ENCODE data around the gene UPK3A.
"Not testable (repeated sequence)": the region's sequence is repeated elsewhere in the genome, so short reads cannot be mapped to it uniquely, and the experiment has no call there.

Gene UPK3A

DNA sequence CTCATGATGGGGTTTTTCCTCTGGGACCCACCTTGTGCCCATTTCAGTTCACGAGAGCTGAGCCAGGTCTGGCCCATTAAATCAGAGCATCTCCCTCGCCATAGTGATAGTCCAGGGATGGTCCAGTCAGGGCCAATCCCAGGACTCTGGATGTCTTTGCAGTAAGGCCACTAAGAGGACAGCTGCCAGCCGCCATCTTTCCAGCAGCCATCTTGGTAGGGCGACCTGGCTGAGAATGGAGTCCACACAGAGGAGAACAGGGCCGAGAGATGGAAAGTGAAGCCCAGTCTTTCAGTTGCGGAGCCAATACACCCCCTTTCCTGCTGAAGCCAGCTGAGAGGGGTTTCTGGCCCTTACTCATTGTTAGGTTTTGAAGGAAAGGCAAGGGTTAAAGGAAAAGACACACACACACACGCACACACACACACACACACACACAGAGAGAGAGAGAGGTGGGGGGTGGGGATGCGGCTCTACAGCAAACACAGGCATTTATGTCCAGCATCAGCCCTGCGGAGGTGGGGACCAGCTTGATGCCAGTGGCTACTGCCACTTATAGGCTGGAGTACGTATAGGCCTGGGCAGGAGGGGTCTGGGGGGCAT is 31.6 kb upstream of the UPK3A start:
- Histone ChIP-seq H3K9me3 (ENCODE audit: low read depth, low read length) (no peaks in the 10 kb centered on the region), H3K27ac (no peak overlapping the region), H3K36me3 (ENCODE audit: insufficient read depth, low read length) (no peaks in the 10 kb centered on the region), H3K4me3 (no peak overlapping the region), H3K9ac (ENCODE audit: insufficient read length) (no peak overlapping the region)
- DNase-seq (ENCODE audit: low read depth, low spot score): no peak
- TF ChIP-seq FOXP2 (optimal IDR thresholded peaks at IDR 0.05; ENCODE audit: control extremely low read depth, extremely low read length, insufficient read depth) (no peak), EZH2 (IDR thresholded peaks at IDR 0.05) (no peak), POLR2AphosphoS5 (IDR thresholded peaks at IDR 0.05; ENCODE audit: borderline replicate concordance, low read depth, low read length) (no peak)

- Histone ChIP-seq H3K9ac (ENCODE audit: insufficient read length) (no peak overlapping the region), H3K9me3 (ENCODE audit: low read depth, low read length) (no peaks in the 10 kb centered on the region), H3K27ac (no peak overlapping the region), H3K4me3 (no peak overlapping the region), H3K36me3 (ENCODE audit: insufficient read depth, low read length) (no peaks in the 10 kb centered on the region)
- no peak for DNase-seq (ENCODE audit: low read depth, low spot score)
- no peak for TF ChIP-seq POLR2AphosphoS5 (IDR thresholded peaks at IDR 0.05; ENCODE audit: borderline replicate concordance, low read depth, low read length)
- no peak for TF ChIP-seq EZH2 (IDR thresholded peaks at IDR 0.05)
- TF ChIP-seq FOXP2 (optimal IDR thresholded peaks at IDR 0.05; ENCODE audit: control extremely low read depth, extremely low read length, insufficient read depth): no peak
Measured at GRCh38 chr22:45254388-45254787, 30.4 kb upstream of the UPK3A start.

- Histone ChIP-seq H3K36me3 (ENCODE audit: insufficient read depth, low read length) (no peaks in the 10 kb centered on the region), H3K9me3 (ENCODE audit: low read depth, low read length) (no peaks in the 10 kb centered on the region), H3K9ac (ENCODE audit: insufficient read length) (no peak overlapping the region), H3K4me3 (no peak overlapping the region), H3K27ac (no peak overlapping the region)
- TF ChIP-seq POLR2AphosphoS5 (IDR thresholded peaks at IDR 0.05; ENCODE audit: borderline replicate concordance, low read depth, low read length) (no peak), EZH2 (IDR thresholded peaks at IDR 0.05) (no peak), FOXP2 (optimal IDR thresholded peaks at IDR 0.05; ENCODE audit: control extremely low read depth, extremely low read length, insufficient read depth) (no peak)
- no peak for DNase-seq (ENCODE audit: low read depth, low spot score)
Measured at GRCh38 chr22:45254789-45255278, 29.9 kb upstream of the UPK3A start.

GRCh38 chr22:45257941-45258340 is 26.8 kb upstream of the UPK3A start:
- not testable (repeated sequence) for H3K27ac ChIP-seq; H3K9ac ChIP-seq (ENCODE audit: insufficient read length); H3K36me3 ChIP-seq (ENCODE audit: insufficient read depth, low read length); DNase-seq (ENCODE audit: low read depth, low spot score); H3K4me3 ChIP-seq; H3K9me3 ChIP-seq (ENCODE audit: low read depth, low read length)

DNA sequence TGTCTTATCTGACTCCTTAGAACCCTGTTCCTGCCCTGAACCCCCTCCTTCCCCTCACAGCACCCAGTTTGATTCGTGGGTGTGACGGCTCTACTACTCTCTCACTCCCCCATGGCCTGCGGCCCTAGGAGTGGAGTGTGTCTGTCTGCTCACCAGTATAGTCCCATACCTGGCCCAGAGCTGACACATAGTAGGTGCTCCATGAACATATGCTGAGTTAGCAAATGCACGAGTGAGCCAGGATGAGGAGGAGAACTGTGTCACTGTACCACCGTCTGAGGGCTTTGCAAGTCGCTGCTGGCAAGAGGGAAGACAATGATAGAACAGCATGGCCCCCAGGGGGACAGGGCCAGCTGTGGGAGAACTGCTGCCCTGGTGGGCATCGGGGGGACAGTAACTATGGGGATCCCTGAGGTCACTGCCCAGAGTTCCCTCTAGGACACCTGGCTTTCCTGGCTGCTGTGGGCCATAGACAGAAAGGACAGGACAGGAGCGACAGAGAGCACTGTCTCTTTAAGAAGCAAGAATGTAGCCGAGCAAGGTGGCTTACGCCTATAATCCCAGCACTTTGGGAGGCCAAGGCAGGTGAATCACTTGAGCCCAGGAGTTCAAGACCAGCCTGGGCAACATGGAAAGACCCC is 24.9 kb upstream of the UPK3A start:
- Histone ChIP-seq H3K9ac (ENCODE audit: insufficient read length) (no peak overlapping the region), H3K27ac (no peak overlapping the region), H3K36me3 (ENCODE audit: insufficient read depth, low read length) (no peaks in the 10 kb centered on the region), H3K4me3 (no peak overlapping the region), H3K9me3 (ENCODE audit: low read depth, low read length) (no peaks in the 10 kb centered on the region)
- no peak for DNase-seq (ENCODE audit: low read depth, low spot score)
- no peak for TF ChIP-seq EZH2 (IDR thresholded peaks at IDR 0.05)

- H3K36me3 ChIP-seq (ENCODE audit: insufficient read depth, low read length); H3K9me3 ChIP-seq (ENCODE audit: low read depth, low read length); DNase-seq (ENCODE audit: low read depth, low spot score); H3K4me3 ChIP-seq; H3K9ac ChIP-seq (ENCODE audit: insufficient read length); H3K27ac ChIP-seq: not testable (repeated sequence)
Measured at GRCh38 chr22:45260395-45260759, 24.4 kb upstream of the UPK3A start.

DNA sequence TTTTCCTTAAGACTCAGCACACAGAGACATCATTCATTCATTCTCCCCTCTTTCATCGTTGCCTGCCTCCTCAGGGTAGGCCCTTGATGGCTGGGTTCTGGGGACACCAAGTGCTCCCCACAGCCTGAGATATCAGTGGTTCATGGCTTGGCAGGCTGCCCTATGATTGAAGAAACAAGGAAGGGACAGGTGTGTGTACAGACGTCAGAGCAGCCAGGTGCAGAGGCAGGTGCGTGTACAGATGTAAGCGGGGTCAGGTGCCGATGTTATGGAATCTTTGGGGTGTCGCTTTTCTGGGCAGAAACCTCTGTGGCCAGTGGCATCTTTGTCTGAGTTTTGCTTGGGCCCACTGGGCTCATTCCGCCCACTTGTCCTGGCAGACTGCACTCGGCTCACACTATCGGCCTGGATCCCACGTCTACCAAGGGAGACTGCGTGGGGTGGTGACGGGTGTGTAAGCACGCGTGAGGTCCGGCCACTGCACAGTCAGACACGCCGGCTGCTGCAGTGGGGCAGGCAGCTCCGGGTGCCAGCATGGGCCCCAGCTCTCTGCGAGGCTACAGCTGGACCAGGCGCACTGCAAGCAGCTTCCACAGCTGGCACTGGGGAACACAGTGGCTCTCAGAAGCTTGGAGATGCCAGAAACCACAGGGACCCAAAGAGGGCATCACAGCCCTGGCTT is 23.2 kb upstream of the UPK3A start:
- DNase-seq (ENCODE audit: low read depth, low spot score): no peak
- H3K27ac ChIP-seq: no peak overlapping the region
- H3K9me3 ChIP-seq (ENCODE audit: low read depth, low read length): no peaks in the 10 kb centered on the region
- no peak overlapping the region for H3K4me3 ChIP-seq
- H3K9ac ChIP-seq (ENCODE audit: insufficient read length): no peak overlapping the region
- no peaks in the 10 kb centered on the region for H3K36me3 ChIP-seq (ENCODE audit: insufficient read depth, low read length)
- TF ChIP-seq POLR2AphosphoS5 (IDR thresholded peaks at IDR 0.05; ENCODE audit: borderline replicate concordance, low read depth, low read length) (no peak), EZH2 (IDR thresholded peaks at IDR 0.05) (no peak), FOXP2 (optimal IDR thresholded peaks at IDR 0.05; ENCODE audit: control extremely low read depth, extremely low read length, insufficient read depth) (no peak)

DNA sequence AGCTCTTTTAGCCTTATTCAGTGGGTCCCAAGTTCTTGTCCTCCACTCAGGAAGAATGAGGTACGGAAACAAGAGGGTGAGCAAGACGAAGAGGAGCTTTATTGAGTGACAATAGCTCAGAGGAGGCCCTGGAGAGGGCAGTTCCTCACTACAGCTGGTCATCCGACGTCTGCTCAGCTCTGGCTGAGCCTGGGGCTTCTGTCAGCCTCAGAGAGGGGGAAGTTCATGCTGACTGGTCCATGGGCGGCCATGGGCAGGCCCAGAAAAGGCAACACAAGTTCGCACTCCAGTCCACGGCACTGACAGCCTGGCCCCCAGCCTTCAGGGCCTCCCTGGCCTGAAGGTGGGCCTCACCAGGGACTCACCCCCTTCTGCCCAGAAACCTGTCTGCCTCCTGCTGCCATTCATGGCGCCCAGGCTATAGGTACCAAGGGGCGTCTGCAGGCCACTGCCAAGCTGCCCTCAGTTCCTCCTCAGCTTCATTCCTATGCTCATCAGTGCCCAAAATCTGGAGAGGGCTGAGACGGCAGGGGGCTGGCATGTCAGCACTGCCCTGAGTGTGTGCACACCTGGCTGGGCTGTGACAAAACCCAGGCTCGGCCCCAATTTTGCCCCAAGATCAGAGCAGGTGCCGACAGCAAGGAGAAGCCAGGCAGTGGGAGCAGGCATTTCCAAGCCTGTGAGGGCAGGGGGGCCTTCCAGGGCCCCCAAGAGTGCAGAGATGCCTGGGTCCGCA is 22.4 kb upstream of the UPK3A start:
- no peaks in the 10 kb centered on the region for H3K36me3 ChIP-seq (ENCODE audit: insufficient read depth, low read length)
- no peaks in the 10 kb centered on the region for H3K9me3 ChIP-seq (ENCODE audit: low read depth, low read length)
- H3K27ac ChIP-seq: no peak overlapping the region
- TF ChIP-seq EZH2 (IDR thresholded peaks at IDR 0.05) (no peak), POLR2AphosphoS5 (IDR thresholded peaks at IDR 0.05; ENCODE audit: borderline replicate concordance, low read depth, low read length) (no peak), FOXP2 (optimal IDR thresholded peaks at IDR 0.05; ENCODE audit: control extremely low read depth, extremely low read length, insufficient read depth) (no peak)
- H3K9ac ChIP-seq (ENCODE audit: insufficient read length): no peak overlapping the region
- H3K4me3 ChIP-seq: no peak overlapping the region
- no peak for DNase-seq (ENCODE audit: low read depth, low spot score)
